ENCODE data around the gene ZNF575. TPM values are rescaled to one million over a fixed set of nuclear protein-coding genes. Genes with fewer than 3 reads are reported as not detected.

ZNF575 gene
- total RNA-seq, 1 experiment from 2014 or later: not detected

GRCh38 chr19:43495082-43495481 lies 37.9 kb upstream of the ZNF575 start:
- Mint-ChIP-seq H3K27ac (no peak overlapping the region), H3K27me3 (ENCODE audit: low read depth) (no peaks in the 10 kb centered on the region), H3K36me3 (ENCODE audit: insufficient read depth in 1 of 3, low read depth in 3 of 3) (peaks cover 2 to 14% (median 10%) of the 10 kb centered on the region in 3 experiments; a peak in 6 of 7 replicates), H3K9me3 (no peaks in the 10 kb centered on the region), H3K4me3 (no peak overlapping the region), H3K4me1 (peaks cover 2 to 6% of the 10 kb centered on the region in 2 experiments; a peak in 2 of 4 replicates)
- Histone ChIP-seq H2BK5ac (ENCODE audit: insufficient read length, low read length) (no peak overlapping the region), H3K4ac (ENCODE audit: low read depth, low read length) (no peak overlapping the region), H3K27me3 (ENCODE audit: insufficient read depth, low read length) (no peaks in the 10 kb centered on the region), H2BK20ac (ENCODE audit: low read depth, low read length, poor library complexity, severe bottlenecking) (no peak overlapping the region), H3K4me2 (ENCODE audit: insufficient read depth, insufficient read length, low read length) (no peak overlapping the region), H4K91ac (ENCODE audit: insufficient read length, low read depth, low read length) (no peak overlapping the region), H3K27ac (ENCODE audit: insufficient read length, low read depth, low read length) (no peak overlapping the region), H2BK15ac (ENCODE audit: low read depth, low read length) (no peak overlapping the region), H3K56ac (ENCODE audit: insufficient read length, low read depth, low read length) (no peak overlapping the region), H3K23ac (ENCODE audit: insufficient read length, low read depth, low read length) (no peak overlapping the region), H3K14ac (ENCODE audit: insufficient read depth, low read length) (no peak overlapping the region), H2AFZ (ENCODE audit: low read length) (no peak overlapping the region), H3K79me2 (ENCODE audit: insufficient read depth, low read length) (no peaks in the 10 kb centered on the region), H2BK120ac (ENCODE audit: low read depth, low read length, poor library complexity, severe bottlenecking) (no peak overlapping the region), H3K9me3 (ENCODE audit: control insufficient read depth, low read depth, low read length) (no peaks in the 10 kb centered on the region), H3K4me1 (ENCODE audit: insufficient read depth, low read length) (no peaks in the 10 kb centered on the region), H3K79me1 (ENCODE audit: insufficient read depth, low read depth, low read length, poor library complexity, severe bottlenecking) (no peaks in the 10 kb centered on the region), H4K5ac (ENCODE audit: insufficient read length, low read depth, low read length) (no peak overlapping the region), H3K9ac (ENCODE audit: extremely low read depth, insufficient read length, low read length) (no peak overlapping the region), H4K20me1 (ENCODE audit: control insufficient read depth, insufficient read depth, insufficient read length) (no peaks in the 10 kb centered on the region), H3K18ac (ENCODE audit: insufficient read length, low read depth, low read length) (no peak overlapping the region), H3K23me2 (ENCODE audit: insufficient read length, low read depth, low read length, poor library complexity, severe bottlenecking) (no peaks in the 10 kb centered on the region), H4K8ac (replicated peaks; ENCODE audit: insufficient read length, low read depth, low read length) (no peak overlapping the region), H2AK5ac (ENCODE audit: insufficient read length, low read length) (no peak overlapping the region), H3T11ph (ENCODE audit: low read length) (no peak overlapping the region), H2BK12ac (ENCODE audit: insufficient read length, low read depth, low read length) (no peak overlapping the region)
- no CpG with 5 or more reads among the region's 8 CpGs for WGBS (ENCODE audit: extremely low coverage, insufficient read length, low lambda C conversion rate)
- DNase-seq: no peak
- TF ChIP-seq CTCF (conservative IDR thresholded peaks at IDR 0.05): no peak
